ENCODE measurements around the gene KCNK13.

- TF ChIP-seq CTCF (conservative IDR thresholded peaks at IDR 0.05 in 1 of 2, IDR thresholded peaks at IDR 0.05 in 1 of 2; ENCODE audit: extremely low read depth in 1 of 2, insufficient read depth in 1 of 2, low read depth in 1 of 2, low read length in 2 of 2) (no peak), EZH2 (IDR thresholded peaks at IDR 0.05; ENCODE audit: borderline replicate concordance, low read length) (no peak)
These were observed 126.8 kb downstream of the KCNK13 start for GRCh38 chr14:90188588-90188987.

Data from mammary epithelial cell (primary cell).